GM18907 (cell line): Measurements from ENCODE around the gene UBR3.
A peak's percentile ranks its signal among the peaks of the same experiment; 100 is the strongest.
"Not testable (repeated sequence)": the region's sequence is repeated elsewhere in the genome, so short reads cannot be mapped to it uniquely, and the experiment has no call there.

ENCODE experiments used
- ATAC-seq: cut with Tn5 transposase; IDR thresholded peaks from one replicate; pipeline ENCODE4 v1.9.1; 2021; ENCODE audit warnings: mild to moderate bottlenecking, moderate library complexity; ENCODE audit not compliant: unreplicated experiment

UBR3 gene

DNA sequence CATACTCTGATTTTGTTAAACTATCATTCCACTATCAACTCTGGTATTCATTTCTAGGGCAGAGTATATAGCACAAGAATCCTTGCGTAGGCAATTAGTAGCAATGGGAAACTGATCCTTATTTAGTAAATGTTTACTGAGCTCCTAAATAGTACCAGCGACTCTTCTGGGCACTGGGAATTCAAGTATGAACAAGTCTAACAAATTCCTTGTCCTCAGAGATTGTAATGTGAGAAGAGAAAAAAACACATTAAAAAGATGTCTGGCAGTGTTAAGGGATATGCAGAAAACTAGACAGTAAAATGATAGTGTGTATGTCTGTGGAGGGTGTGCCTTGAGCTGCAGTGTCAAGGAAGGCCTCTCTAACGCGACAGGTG, 3.3 kb upstream of the UBR3 start:
- ATAC-seq, result no peak

- peak; percentile 73 for ATAC-seq
These were observed 2.6 kb upstream of the UBR3 start, which contains the start of gene METTL5 for GRCh38 chr2:169824373-169825333. Gene METTL5 (minus strand): TSS chr2:169824905. CDS start chr2:169824597, 308 bp downstream.

- ATAC-seq, result peak; percentile 37
These were observed 1.0 kb downstream of the UBR3 start for GRCh38 chr2:169828141-169828811.

DNA sequence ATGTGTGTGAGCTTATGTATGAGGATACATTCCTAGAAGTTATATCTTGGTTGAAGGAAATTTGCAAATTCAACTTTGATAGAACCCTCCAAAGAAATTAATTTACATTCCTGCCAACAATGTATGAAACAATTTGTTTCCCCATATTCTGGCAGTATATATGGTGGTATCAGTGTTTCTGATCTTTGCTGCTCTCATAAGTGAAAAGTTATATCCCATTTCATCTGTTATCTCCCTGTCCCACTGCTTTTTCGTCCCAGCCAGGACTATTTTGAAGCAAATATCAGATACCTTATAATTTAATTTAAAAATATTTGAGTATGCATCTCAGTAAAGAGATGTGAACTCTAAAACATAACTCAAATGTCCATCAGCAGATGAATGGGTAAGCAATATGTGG, 7.1 kb downstream of the UBR3 start:
- no peak for ATAC-seq

DNA sequence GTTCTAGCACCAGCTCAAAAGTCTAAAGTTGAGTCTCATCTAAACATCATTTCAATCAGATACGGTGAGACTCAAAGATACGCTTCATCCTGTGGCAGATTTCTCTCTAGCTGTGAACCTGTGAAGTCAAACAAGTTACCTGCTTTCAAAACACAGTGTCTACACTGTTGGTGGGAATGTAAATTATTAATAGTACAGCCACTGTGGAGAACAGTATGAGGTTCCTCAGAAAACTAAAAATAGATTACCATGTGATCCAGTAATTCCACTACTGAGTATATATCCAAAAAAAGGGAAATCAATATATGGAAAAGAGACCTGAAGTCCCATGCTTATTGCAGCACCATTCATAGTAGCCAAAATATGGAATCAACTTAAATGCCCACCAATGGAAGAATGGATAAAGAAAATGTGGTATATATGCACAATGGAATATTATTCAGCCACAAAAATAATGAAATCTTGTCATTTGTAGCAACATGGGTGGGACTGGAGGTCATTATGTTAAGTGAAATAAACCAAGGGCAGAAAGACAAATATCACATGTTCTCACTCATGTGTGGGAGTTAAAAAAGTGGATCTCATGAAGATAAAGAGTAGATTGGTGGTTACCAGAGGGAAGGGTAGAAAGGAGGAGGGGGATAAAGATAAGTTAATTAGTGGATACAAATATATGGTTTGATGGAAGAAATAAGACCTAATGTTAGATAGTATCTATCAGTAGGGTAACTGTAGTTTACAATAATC, 11.7 kb downstream of the UBR3 start:
- ATAC-seq, result no peak

DNA sequence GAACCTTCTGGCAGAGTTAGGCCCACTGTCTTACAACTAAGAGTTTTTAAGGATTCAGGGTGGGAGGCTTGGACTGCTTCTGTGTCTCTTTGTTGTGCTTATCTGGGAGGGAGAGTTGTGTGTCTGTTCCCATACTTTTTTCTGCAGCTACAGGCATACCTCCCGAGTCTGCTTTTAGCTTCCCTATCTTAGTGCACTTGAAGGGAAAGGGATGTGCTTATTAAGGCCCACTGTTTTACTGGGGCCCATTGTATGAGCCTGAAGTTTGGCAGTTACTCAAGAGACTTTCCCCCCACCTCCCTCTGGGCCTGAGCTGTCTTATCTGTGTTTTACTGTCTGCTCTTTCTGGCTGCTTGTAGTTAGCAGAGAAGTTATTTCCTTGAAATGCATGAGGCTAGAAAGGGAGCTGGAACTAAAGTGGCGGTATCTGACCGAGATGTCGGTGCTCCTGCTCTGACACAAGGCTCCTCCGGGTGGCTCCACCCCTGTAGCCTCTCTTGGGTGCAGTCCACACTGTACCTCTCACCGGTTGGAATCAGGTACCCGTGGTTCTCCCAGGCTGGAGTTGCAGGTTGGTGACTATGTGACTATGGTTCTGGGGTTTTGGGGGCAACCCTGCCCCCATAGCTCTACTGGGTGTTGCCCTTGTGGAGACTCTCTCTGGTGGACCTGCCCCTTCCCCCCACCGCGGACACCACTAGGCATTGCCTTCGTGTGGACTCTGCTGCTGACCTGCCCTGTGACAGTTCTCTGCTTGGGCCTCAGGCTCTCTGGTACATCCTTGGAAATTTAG, 12.9 kb downstream of the UBR3 start:
- ATAC-seq, result no peak

DNA sequence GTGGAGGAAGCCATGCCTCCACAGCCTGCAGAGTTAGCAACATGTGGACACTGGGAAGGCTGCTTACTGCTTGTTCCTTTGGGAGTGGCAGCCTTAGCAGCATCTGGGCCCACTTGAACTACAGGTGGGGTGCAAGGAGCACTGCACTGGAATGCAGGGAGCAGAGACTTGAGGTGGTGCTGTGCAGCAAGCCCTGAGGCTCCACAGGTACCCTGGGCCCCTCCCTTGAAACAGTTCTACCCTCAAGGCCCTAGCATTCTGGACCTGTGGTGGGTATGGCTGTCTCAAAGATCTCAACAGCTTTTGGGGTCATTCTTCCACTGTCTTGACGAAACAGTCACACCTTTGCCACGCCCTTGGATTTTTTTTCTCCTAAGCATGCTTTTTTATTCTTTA, 13.5 kb downstream of the UBR3 start:
- ATAC-seq, result no peak

- not testable (repeated sequence) for ATAC-seq
These were observed 14.4 kb downstream of the UBR3 start for GRCh38 chr2:169841625-169842024.

GRCh38 chr2:169845016-169845415, 17.8 kb downstream of the UBR3 start:
- ATAC-seq, result no peak

GRCh38 chr2:169848959-169849693, 21.9 kb downstream of the UBR3 start:
- ATAC-seq, result not testable (repeated sequence)

GRCh38 chr2:169849710-169850109, 22.5 kb downstream of the UBR3 start:
- ATAC-seq, result no peak

DNA sequence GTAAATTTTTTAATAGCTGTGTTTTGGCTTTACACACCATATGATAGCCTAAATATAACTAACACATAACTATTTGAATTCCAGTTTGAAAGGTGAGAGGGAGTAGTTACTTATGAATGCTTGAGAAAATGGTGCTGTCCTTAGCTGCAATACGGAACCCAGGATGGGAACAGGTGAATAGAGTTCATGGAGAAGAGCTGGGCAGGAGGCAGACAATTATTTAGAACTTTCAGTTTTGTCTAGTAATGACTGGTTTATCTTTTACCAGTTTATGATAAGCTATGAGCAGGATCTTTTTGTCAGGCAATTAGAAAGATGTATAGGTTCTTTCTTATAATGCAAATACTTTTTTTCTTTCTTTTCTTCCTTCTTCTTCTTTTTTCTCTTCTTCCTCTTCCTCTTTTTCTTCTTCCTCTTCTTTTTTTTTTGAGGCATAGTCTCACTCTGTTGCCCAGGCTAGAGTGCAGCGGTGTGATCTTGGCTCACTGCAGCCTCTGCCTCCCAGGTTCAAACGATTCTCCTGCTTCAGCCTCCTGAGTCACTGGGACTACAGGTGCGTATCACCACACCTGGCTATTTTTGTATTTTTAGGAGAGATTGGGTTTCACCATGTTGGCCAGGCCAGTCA, 25.9 kb downstream of the UBR3 start:
- ATAC-seq, result no peak

DNA sequence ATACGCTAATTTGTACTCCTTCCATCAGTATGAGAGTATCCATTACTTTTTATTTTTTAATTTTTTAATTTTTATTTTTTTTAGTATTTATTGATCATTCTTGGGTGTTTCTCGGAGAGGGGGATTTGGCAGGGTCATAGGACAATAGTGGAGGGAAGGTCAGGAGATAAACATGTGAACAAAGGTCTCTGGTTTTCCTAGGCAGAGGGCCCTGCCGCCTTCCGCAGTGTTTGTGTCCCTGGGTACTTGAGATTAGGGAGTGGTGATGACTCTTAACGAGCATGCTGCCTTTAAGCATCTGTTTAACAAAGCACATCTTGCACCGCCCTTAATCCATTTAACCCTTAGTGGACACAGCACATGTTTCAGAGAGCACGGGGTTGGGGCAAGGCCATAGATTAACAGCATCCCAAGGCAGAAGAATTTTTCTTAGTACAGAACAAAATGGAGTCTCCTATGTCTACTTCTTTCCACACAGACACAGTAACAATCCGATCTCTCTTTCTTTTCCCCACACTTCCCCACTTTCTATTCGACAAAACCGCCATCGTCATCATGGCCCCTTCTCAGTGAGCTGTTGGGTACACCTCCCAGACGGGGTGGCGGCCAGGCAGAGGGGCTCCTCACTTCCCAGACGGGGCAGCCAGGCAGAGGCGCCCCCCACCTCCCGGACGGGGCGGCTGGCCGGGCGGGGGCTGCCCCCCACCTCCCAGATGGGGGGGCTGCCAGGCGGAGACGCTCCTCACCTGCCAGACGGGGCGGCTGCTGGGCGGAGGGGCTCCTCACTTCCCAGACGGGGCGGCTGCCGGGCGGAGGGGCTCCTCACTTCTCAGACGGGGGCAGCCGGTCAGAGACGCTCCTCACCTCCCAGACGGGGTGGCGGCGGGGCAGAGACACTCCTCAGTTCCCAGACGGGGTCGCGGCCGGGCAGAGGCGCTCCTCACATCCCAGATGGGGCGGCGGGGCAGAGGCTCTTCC, 28.3 kb downstream of the UBR3 start:
- not testable (repeated sequence) for ATAC-seq

DNA sequence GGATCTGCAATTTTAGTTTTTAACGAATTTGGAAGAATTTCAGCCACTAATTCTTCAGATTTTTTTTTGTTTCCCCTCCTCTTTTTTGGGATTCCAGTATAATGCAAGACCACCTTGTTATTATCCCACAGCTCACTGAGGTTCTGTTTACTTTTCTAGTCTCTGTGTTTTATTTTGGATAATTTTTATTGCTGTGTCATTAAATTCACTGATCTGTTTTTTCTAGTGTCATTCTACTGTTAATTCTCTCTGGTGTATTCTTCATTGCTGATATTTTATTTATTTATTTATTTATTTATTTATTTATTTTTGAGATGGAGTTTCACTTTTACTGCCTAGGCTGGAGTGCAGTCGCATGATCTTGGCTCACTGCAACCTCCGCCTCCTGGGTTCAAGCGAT, 32.2 kb downstream of the UBR3 start:
- no peak for ATAC-seq

GRCh38 chr2:169860149-169860548, 32.9 kb downstream of the UBR3 start:
- ATAC-seq, result no peak

DNA sequence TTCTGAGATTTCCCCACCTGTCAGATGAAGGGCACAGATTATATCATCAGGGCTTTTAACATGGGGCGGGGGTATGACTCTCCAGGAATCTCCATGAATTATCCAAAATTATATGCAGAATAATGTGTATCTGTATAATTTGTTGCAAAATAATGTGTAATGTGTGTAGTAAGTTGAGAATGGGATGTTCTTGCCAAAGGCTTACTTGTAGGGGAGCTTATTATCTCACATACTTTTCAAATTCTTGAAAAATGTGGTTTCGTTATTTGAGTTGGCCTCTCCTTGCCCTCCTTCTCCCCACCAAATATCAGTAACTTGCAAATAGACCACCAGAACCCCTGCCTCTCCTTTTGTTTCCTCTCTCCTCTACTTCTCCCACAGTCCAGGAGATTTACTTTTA, 35.6 kb downstream of the UBR3 start:
- ATAC-seq, result no peak

- ATAC-seq, result no peak
These were observed 38.2 kb downstream of the UBR3 start for GRCh38 chr2:169865492-169865891.

- not testable (repeated sequence) for ATAC-seq
These were observed 39.0 kb downstream of the UBR3 start for GRCh38 chr2:169866230-169866629.
